Measurements from ENCODE around the gene S100B.

Gene S100B

GRCh38 chr21:46626975-46627501, 22.2 kb upstream of the S100B start:
- no peak for DNase-seq

GRCh38 chr21:46626536-46626935, 21.7 kb upstream of the S100B start:
- DNase-seq, result no peak

- no peak for DNase-seq
These were observed 20.9 kb upstream of the S100B start for GRCh38 chr21:46625759-46626158.

- no peak for DNase-seq
These were observed 19.2 kb upstream of the S100B start for GRCh38 chr21:46624050-46624449.

GRCh38 chr21:46622226-46622625, 17.3 kb upstream of the S100B start:
- no peak for DNase-seq

GRCh38 chr21:46621457-46622182, 16.7 kb upstream of the S100B start:
- DNase-seq, result no peak

- DNase-seq, result no peak
These were observed 16.0 kb upstream of the S100B start for GRCh38 chr21:46620846-46621245.

- DNase-seq, result no peak
These were observed 15.0 kb upstream of the S100B start for GRCh38 chr21:46619846-46620245.

GRCh38 chr21:46618738-46619379, 14.0 kb upstream of the S100B start:
- DNase-seq, result no peak

- DNase-seq, result no peak
These were observed 12.6 kb upstream of the S100B start for GRCh38 chr21:46617267-46618051.

GRCh38 chr21:46616656-46617055, 11.8 kb upstream of the S100B start:
- no peak for DNase-seq

- no peak for DNase-seq
These were observed 11.2 kb upstream of the S100B start for GRCh38 chr21:46616050-46616449.

- no peak for DNase-seq
These were observed 8.5 kb upstream of the S100B start for GRCh38 chr21:46613391-46613790.

- DNase-seq, result no peak
These were observed 5.3 kb upstream of the S100B start for GRCh38 chr21:46610018-46610701.

- no peak for DNase-seq
These were observed 3.8 kb upstream of the S100B start for GRCh38 chr21:46608672-46609111.

GRCh38 chr21:46607636-46608035, 2.8 kb upstream of the S100B start:
- DNase-seq, result no peak

- no peak for DNase-seq
These were observed 1.5 kb upstream of the S100B start for GRCh38 chr21:46606427-46606813.

GRCh38 chr21:46605767-46606426, 1.0 kb upstream of the S100B start:
- no peak for DNase-seq

GRCh38 chr21:46604329-46604974, 430 bp downstream of the S100B start:
- no peak for DNase-seq

- DNase-seq, result no peak
These were observed 1.7 kb downstream of the S100B start for GRCh38 chr21:46603228-46603627.

GRCh38 chr21:46600978-46601377, 3.9 kb downstream of the S100B start:
- no peak for DNase-seq

GRCh38 chr21:46600305-46600704, 4.6 kb downstream of the S100B start:
- no peak for DNase-seq
